OCI-LY7 (cell line): Measurements from ENCODE around the gene MAST2. TPM values are rescaled to one million over a fixed set of nuclear protein-coding genes. Genes with fewer than 3 reads are reported as not detected.

ENCODE experiments used
- BruUV-seq: library from RNA; stranded (reverse); fragments of 400-500 nt; replicated peaks from 2 replicates; lab custom pipeline; 2021; lab: Mats Ljungman, UMichigan
- CTCF ChIA-PET: fragments of 300-600 bp; sonication (Branson Sonifier 250); formaldehyde crosslinking; loops from one replicate; lab custom pipeline; 2022; ENCODE audit warnings: antibody characterized with exemption; ENCODE audit not compliant: unreplicated experiment; lab: Charles Lee
- POLR2A ChIA-PET: fragments of 300-600 bp; sonication (Branson Sonifier 250); formaldehyde crosslinking; loops from one replicate; lab custom pipeline; 2022; ENCODE audit warnings: antibody characterized with exemption; lab: Charles Lee
- DNase-seq: peaks from one replicate; pipeline ENCODE4 v3.0.0-alpha.2; 2015; ENCODE audit warnings: low spot score
- H2AFZ ChIP-seq: fragments of 200-600 bp; sonication (generic), shearing (Covaris generic); 2 replicates; pipeline ENCODE4 v1.6.1; 2014; ENCODE audit warnings: mild to moderate bottlenecking, antibody characterized with exemption, low read length, moderate library complexity
- H3K27ac ChIP-seq: fragments of 200-600 bp; sonication (generic); 2 replicates; pipeline ENCODE4 v1.5.1; 2014; ENCODE audit warnings: mixed run types, low read depth, mild to moderate bottlenecking, moderate library complexity, low read length, inconsistent platforms; ENCODE audit not compliant: poor library complexity, severe bottlenecking
- H3K36me3 ChIP-seq: fragments of 200-600 bp; sonication (generic); 2 replicates; pipeline ENCODE4 v1.6.1; 2014; ENCODE audit warnings: mild to moderate bottlenecking, antibody characterized with exemption, low read length, moderate library complexity, mixed read lengths; ENCODE audit not compliant: insufficient read depth
- H3K4me1 ChIP-seq: fragments of 200-600 bp; sonication (generic); 2 replicates; pipeline ENCODE4 v1.5.1; 2014; ENCODE audit warnings: mild to moderate bottlenecking, low read length; ENCODE audit not compliant: insufficient read depth, poor library complexity, severe bottlenecking
- H3K4me2 ChIP-seq: fragments of 200-600 bp; sonication (generic); 2 replicates; pipeline ENCODE4 v1.6.1; 2014; ENCODE audit warnings: mild to moderate bottlenecking, low read length
- H3K4me3 ChIP-seq: fragments of 200-600 bp; sonication (generic); 2 replicates; pipeline ENCODE4 v1.5.1; 2014; ENCODE audit warnings: mild to moderate bottlenecking, low read depth, low read length; ENCODE audit not compliant: poor library complexity, severe bottlenecking
- H3K79me2 ChIP-seq: fragments of 200-600 bp; sonication (generic); 2 replicates; pipeline ENCODE4 v1.6.1; 2016; ENCODE audit warnings: low read depth, mild to moderate bottlenecking, low read length, moderate library complexity, mixed read lengths; ENCODE audit not compliant: insufficient read depth
- H3K9me2 ChIP-seq: fragments of 200-600 bp; sonication (generic); 2 replicates; pipeline ENCODE4 v1.6.1; 2016; ENCODE audit warnings: mild to moderate bottlenecking, low read length, mixed read lengths; ENCODE audit not compliant: insufficient read depth
- H3K9me3 ChIP-seq: fragments of 200-600 bp; sonication (generic); 2 replicates; pipeline ENCODE4 v1.6.1; 2014; ENCODE audit warnings: mild to moderate bottlenecking, mixed run types, low read length, mixed read lengths
- H4K20me1 ChIP-seq: fragments of 200-600 bp; sonication (generic); 2 replicates; pipeline ENCODE4 v1.6.1; 2014; ENCODE audit warnings: mild to moderate bottlenecking, antibody characterized with exemption, low read length, moderate library complexity, mixed read lengths; ENCODE audit not compliant: insufficient read depth
- CTCF ChIP-seq: fragments of 200-600 bp; sonication (generic); conservative IDR thresholded peaks from 2 replicates; pipeline ENCODE4 v1.5.1; 2014; ENCODE audit warnings: mild to moderate bottlenecking, antibody characterized with exemption, low read length, moderate library complexity, mixed read lengths
- EZH2phosphoT487 ChIP-seq: fragments of 200-600 bp; sonication (generic); IDR thresholded peaks from 2 replicates; pipeline ENCODE4 v1.6.1; 2018; ENCODE audit warnings: low read depth, borderline replicate concordance, mild to moderate bottlenecking, mixed run types, antibody characterized with exemption, low read length, moderate library complexity, mixed read lengths
- intact Hi-C: fragments of 100-400 bp; cut with micrococcal nuclease; formaldehyde crosslinking; loops from one replicate; pipeline ENCODE4 v1.10.0; 2022; ENCODE audit not compliant: unreplicated experiment
- total RNA-seq, 2 experiments: library from RNA; depleted of rRNA in 1 of 2; stranded (reverse); fragments of >200 nt in 1 of 2; shearing (Covaris generic) in 1 of 2; gene quantifications; 2 replicates each; pipeline ENCODE4 v1.2.3, GENCODE V29; 2014 to 2022

MAST2 gene
- total RNA-seq, 2 experiments from 2014 or later: 32.1 to 67.2 TPM

DNA sequence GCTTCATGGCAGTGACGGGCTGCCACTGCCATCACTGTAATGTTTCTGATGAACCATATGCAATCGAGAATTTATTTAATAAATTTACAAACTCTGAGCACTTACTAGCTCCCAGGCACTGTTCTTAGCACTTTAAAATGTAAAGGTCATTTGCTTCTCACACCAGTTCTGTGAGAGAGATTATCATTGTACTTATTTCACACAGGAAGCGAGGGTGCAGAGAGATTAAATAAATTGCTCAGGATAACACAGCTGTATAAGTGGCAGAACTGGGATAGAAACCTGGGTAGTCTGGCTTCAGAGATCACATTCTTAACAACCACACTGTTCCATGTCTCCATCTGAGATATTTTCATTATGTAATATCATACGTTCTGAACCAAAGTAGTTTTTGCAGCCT is 119.9 kb downstream of the MAST2 start:
- Histone ChIP-seq H4K20me1 (peaks cover 4% of the 10 kb centered on the region; the same call in 1 of the 2 replicates), H3K27ac (no peak overlapping the region), H2AFZ (no peak overlapping the region), H3K4me3 (no peak overlapping the region), H3K9me2 (no peaks in the 10 kb centered on the region), H3K79me2 (peaks cover 4% of the 10 kb centered on the region; the same call in 1 of the 2 replicates), H3K4me1 (peaks cover 31% of the 10 kb centered on the region), H3K4me2 (no peak overlapping the region), H3K36me3 (peaks cover 23% of the 10 kb centered on the region), H3K9me3 (no peaks in the 10 kb centered on the region)
- no TSS peak for BruUV-seq
- POLR2A ChIA-PET: no interaction called here
- TF ChIP-seq CTCF (no peak), EZH2phosphoT487 (no peak)
- intact Hi-C loops: no loop called here
- CTCF ChIA-PET: no interaction called here
- DNase-seq: no peak

GRCh38 chr1:45924736-45925135 is 121.3 kb downstream of the MAST2 start:
- H3K4me3 ChIP-seq: no peak overlapping the region
- no peak for DNase-seq
- peaks cover 4% of the 10 kb centered on the region; the same call in 1 of the 2 replicates for H4K20me1 ChIP-seq
- ChIA-PET CTCF (no interaction called here), POLR2A (interaction anchor here (0.6 to 1.4 kb wide), 2 partner anchors 8 to 531 kb away, joined by 3 read pairs; no protein-coding TSS in a partner anchor)
- intact Hi-C loops: no loop called here
- no peaks in the 10 kb centered on the region for H3K9me2 ChIP-seq
- H3K27ac ChIP-seq: peak overlapping the region; percentile 72
- no peak overlapping the region for H2AFZ ChIP-seq
- no TSS peak for BruUV-seq
- H3K36me3 ChIP-seq: peaks cover 19% of the 10 kb centered on the region
- peak overlapping the region; percentile 59 for H3K4me2 ChIP-seq
- no peaks in the 10 kb centered on the region for H3K9me3 ChIP-seq
- H3K4me1 ChIP-seq: peaks cover 44% of the 10 kb centered on the region
- TF ChIP-seq EZH2phosphoT487 (no peak), CTCF (no peak)
- H3K79me2 ChIP-seq: peaks cover 4% of the 10 kb centered on the region; the same call in 1 of the 2 replicates

GRCh38 chr1:45925728-45926287 is 122.4 kb downstream of the MAST2 start:
- ChIA-PET POLR2A (interaction anchor here (0.6 to 1.4 kb wide), 3 partner anchors 10 to 21 kb away, joined by 3 to 5 read pairs (median 3); no protein-coding TSS in a partner anchor), CTCF (interaction anchor here (0.5 kb wide), 1 partner anchor 407 kb away, joined by 3 read pairs; no protein-coding TSS in a partner anchor)
- Histone ChIP-seq H4K20me1 (peaks cover 4% of the 10 kb centered on the region; the same call in 1 of the 2 replicates), H3K4me3 (peak overlapping the region; percentile 24), H3K4me2 (peak overlapping the region; percentile 59), H3K4me1 (peaks cover 44% of the 10 kb centered on the region), H3K9me2 (no peaks in the 10 kb centered on the region), H3K36me3 (peaks cover 10% of the 10 kb centered on the region), H2AFZ (no peak overlapping the region), H3K27ac (peak overlapping the region; percentile 72), H3K9me3 (no peaks in the 10 kb centered on the region), H3K79me2 (peaks cover 4% of the 10 kb centered on the region; the same call in 1 of the 2 replicates)
- intact Hi-C loops: no loop called here
- TF ChIP-seq EZH2phosphoT487: no peak
- no peak for TF ChIP-seq CTCF
- BruUV-seq: no TSS peak
- DNase-seq: peak; percentile 69
